Amygdala (tissue), 56 donors: ENCODE data around the gene TPO.
"Not testable (repeated sequence)": the region's sequence is repeated elsewhere in the genome, so short reads cannot be mapped to it uniquely, and the experiment has no call there.

ENCODE experiments used
- DNase-seq, 56 donors: peaks; one replicate each; lab custom pipeline; 2025; lab: John Stamatoyannopoulos, UW

The TPO gene

GRCh38 chr2:1403565-1403964 is 9.7 kb upstream of the TPO start:
- no peak for DNase-seq

- no peak for DNase-seq
Observed at GRCh38 chr2:1405124-1405523, 8.1 kb upstream of the TPO start.

- no peak for DNase-seq
Observed at GRCh38 chr2:1405967-1406366, 7.3 kb upstream of the TPO start.

- DNase-seq: no peak
Observed at GRCh38 chr2:1406434-1406833, 6.8 kb upstream of the TPO start.

- DNase-seq: no peak
Observed at GRCh38 chr2:1407950-1408675, 5.2 kb upstream of the TPO start.

GRCh38 chr2:1414121-1414520 is 858 bp downstream of the TPO start:
- no peak for DNase-seq

- not testable (repeated sequence) for DNase-seq
Observed at GRCh38 chr2:1414901-1415300, 1.6 kb downstream of the TPO start.

- no peak for DNase-seq
Observed at GRCh38 chr2:1415501-1415900, 2.2 kb downstream of the TPO start.

- no peak for DNase-seq
Observed at GRCh38 chr2:1418566-1418965, 5.3 kb downstream of the TPO start.

GRCh38 chr2:1420746-1421480 is 7.7 kb downstream of the TPO start:
- no peak for DNase-seq

- DNase-seq: no peak
Observed at GRCh38 chr2:1421731-1422130, 8.5 kb downstream of the TPO start.

GRCh38 chr2:1422131-1422530 is 8.9 kb downstream of the TPO start:
- no peak for DNase-seq

- DNase-seq: no peak
Observed at GRCh38 chr2:1422716-1423285, 9.5 kb downstream of the TPO start.

- DNase-seq: no peak
Observed at GRCh38 chr2:1427086-1427485, 13.8 kb downstream of the TPO start.

- no peak for DNase-seq
Observed at GRCh38 chr2:1429895-1430294, 16.6 kb downstream of the TPO start.

GRCh38 chr2:1430491-1430890 is 17.2 kb downstream of the TPO start:
- no peak for DNase-seq

GRCh38 chr2:1431886-1432400 is 18.7 kb downstream of the TPO start:
- DNase-seq: no peak

GRCh38 chr2:1432726-1433125 is 19.5 kb downstream of the TPO start:
- DNase-seq: no peak

GRCh38 chr2:1436369-1436768 is 23.1 kb downstream of the TPO start:
- no peak for DNase-seq

- no peak for DNase-seq
Observed at GRCh38 chr2:1437101-1437500, 23.8 kb downstream of the TPO start.

- no peak for DNase-seq
Observed at GRCh38 chr2:1437537-1437936, 24.3 kb downstream of the TPO start.

GRCh38 chr2:1438972-1439371 is 25.7 kb downstream of the TPO start:
- DNase-seq: no peak
